ENCODE data around the gene CHRM5. TPM values are rescaled to one million over a fixed set of nuclear protein-coding genes. Genes with fewer than 3 reads are reported as not detected.

The CHRM5 gene
- total RNA-seq, 4 donors from 2014 or later: not detected

GRCh38 chr15:34107315-34107714, 139.0 kb downstream of the CHRM5 start:
- ATAC-seq (ENCODE audit: low FRiP score) (no peak), DNase-seq (ENCODE audit: low spot score) (no peak)
- TF ChIP-seq CTCF (IDR thresholded peaks at IDR 0.05): no peak

- TF ChIP-seq CTCF (IDR thresholded peaks at IDR 0.05): no peak
- DNase-seq (ENCODE audit: low spot score) (no peak), ATAC-seq (ENCODE audit: low FRiP score) (no peak)
Observed at GRCh38 chr15:34109797-34110663, 141.7 kb downstream of the CHRM5 start.

- no peak for TF ChIP-seq CTCF (IDR thresholded peaks at IDR 0.05)
- DNase-seq (ENCODE audit: low spot score): no peak
- ATAC-seq (ENCODE audit: low FRiP score): no peak
Observed at GRCh38 chr15:34111488-34111887, 143.2 kb downstream of the CHRM5 start.

DNA sequence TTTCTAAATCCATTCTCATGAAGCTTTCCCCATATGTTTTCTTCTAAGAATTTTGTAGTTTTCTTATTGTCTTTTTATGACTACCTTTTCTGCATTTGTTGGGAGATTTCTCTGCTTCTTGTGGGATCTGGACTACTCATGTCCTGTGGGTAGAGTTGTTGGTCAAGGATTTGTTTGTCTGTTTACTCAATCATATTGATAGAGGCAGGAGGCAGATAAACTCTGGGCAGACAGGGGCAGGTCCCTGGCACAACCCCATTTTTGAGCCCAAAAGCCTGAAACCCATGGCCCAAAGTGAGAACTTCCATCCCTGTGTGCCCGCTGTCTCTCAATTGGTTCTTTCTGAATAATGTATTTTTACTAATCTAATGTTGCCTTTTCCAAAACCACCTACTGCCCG, 145.9 kb downstream of the CHRM5 start:
- ATAC-seq (ENCODE audit: low FRiP score) (no peak), DNase-seq (ENCODE audit: low spot score) (no peak)
- TF ChIP-seq CTCF (IDR thresholded peaks at IDR 0.05): no peak

DNA sequence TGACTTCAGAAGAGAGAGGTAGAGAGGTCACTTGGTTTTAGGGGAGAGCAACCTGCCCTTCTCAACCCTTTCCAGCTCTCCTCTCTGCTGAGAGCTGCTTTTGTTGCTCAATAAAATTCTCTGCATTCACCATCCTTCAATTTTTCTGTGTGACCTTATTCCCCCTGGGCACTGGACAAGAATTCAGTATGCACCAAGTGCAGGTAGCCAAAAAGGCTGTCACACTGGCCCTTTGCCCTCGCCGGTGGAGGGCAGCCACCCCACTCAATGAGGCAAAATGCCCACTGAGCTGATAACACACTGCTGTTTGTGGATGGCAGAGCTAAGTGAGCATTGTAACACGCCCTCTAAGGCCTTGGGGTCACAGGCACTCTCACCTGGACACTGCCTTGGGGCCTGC, 146.4 kb downstream of the CHRM5 start:
- DNase-seq (ENCODE audit: low spot score) (no peak), ATAC-seq (ENCODE audit: low FRiP score) (no peak)

DNA sequence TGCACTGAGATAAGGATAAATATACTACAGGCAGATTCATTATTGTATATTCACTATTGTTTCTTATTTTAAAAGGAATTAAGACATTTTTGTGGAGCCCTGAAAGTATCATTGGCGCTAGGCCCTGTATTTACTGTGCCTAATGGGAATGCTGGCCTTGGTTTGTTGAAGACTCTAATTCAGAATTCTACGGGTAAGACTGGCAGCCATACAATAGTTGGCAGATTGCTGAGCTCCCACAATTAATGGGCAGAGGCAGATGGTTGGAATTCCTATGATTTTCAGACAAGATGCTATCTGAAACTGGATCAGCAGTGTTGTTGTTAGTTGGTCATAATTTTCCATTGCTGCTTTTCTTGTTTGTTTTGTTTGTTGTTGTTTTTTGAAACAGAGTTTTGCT, 148.3 kb downstream of the CHRM5 start:
- TF ChIP-seq CTCF (IDR thresholded peaks at IDR 0.05): no peak
- no peak for ATAC-seq (ENCODE audit: low FRiP score)
- no peak for DNase-seq (ENCODE audit: low spot score)

More for the DNA sequence above, 146.4 kb downstream of the CHRM5 start:
- TF ChIP-seq CTCF (IDR thresholded peaks at IDR 0.05): no peak

Other genes with a start within 250 kb of the CHRM5 start
- 10 to 100 TPM; 11.4 to 15.6 (median 14.6) TPM for gene AVEN, start 70.7 kb downstream of the CHRM5 start, total RNA-seq
- 10 to 100 TPM; 33.0 to 47.8 (median 36.8) TPM for gene EMC7, start 133.4 kb downstream of the CHRM5 start, total RNA-seq
- 1 to 10 TPM in 2 of 4 donors, under 1 TPM in 2; 0.84 to 1.3 (median 0.98) TPM for gene PGBD4, start 133.6 kb downstream of the CHRM5 start, total RNA-seq
- gene KATNBL1, start 241.6 kb downstream of the CHRM5 start, total RNA-seq: 10 to 100 TPM; 35.4 to 83.1 (median 44.5) TPM